ENCODE data around the gene LHFPL6.

LHFPL6 gene

GRCh38 chr13:39604756-39605155 lies 1.8 kb upstream of the LHFPL6 start:
- DNase-seq (ENCODE audit: low read depth) = no peak
- no peak overlapping the region for H3K4me3 ChIP-seq (ENCODE audit: low read length)
- TF ChIP-seq, protein P1, sequence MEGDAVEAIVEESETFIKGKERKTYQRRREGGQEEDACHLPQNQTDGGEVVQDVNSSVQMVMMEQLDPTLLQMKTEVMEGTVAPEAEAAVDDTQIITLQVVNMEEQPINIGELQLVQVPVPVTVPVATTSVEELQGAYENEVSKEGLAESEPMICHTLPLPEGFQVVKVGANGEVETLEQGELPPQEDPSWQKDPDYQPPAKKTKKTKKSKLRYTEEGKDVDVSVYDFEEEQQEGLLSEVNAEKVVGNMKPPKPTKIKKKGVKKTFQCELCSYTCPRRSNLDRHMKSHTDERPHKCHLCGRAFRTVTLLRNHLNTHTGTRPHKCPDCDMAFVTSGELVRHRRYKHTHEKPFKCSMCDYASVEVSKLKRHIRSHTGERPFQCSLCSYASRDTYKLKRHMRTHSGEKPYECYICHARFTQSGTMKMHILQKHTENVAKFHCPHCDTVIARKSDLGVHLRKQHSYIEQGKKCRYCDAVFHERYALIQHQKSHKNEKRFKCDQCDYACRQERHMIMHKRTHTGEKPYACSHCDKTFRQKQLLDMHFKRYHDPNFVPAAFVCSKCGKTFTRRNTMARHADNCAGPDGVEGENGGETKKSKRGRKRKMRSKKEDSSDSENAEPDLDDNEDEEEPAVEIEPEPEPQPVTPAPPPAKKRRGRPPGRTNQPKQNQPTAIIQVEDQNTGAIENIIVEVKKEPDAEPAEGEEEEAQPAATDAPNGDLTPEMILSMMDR (IDR thresholded peaks at IDR 0.05; ENCODE audit: insufficient read depth, low read depth, low read length, missing control alignments) = no peak

- peak overlapping the region; percentile 74 for H3K4me3 ChIP-seq (ENCODE audit: low read length)
- DNase-seq (ENCODE audit: low read depth) = peak; percentile 41
- TF ChIP-seq, protein P1 (IDR thresholded peaks at IDR 0.05; ENCODE audit: insufficient read depth, low read depth, low read length, missing control alignments) = no peak
Observed at GRCh38 chr13:39603424-39603947, 493 bp upstream of the LHFPL6 start.

DNA sequence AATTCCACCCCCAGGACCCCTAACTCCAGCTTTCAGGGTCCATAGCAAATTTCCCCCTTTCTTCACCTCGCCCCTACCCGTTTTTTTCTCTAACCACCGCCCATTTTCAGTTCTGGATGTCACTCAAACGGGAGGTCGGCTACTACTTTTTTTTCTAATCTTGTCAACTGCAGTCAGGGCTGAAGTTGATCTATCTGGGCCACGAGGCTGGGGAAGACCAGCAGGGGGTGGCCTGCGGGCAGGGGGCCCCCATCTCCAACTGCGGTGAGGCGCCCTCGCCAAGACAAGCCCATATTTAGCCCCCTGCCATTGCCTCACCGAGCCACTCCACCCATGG lies 748 bp downstream of the LHFPL6 start:
- no peak for DNase-seq (ENCODE audit: low read depth)
- TF ChIP-seq, protein P1 (IDR thresholded peaks at IDR 0.05; ENCODE audit: insufficient read depth, low read depth, low read length, missing control alignments) = no peak
- H3K4me3 ChIP-seq (ENCODE audit: low read length) = peak overlapping the region; percentile 74

DNA sequence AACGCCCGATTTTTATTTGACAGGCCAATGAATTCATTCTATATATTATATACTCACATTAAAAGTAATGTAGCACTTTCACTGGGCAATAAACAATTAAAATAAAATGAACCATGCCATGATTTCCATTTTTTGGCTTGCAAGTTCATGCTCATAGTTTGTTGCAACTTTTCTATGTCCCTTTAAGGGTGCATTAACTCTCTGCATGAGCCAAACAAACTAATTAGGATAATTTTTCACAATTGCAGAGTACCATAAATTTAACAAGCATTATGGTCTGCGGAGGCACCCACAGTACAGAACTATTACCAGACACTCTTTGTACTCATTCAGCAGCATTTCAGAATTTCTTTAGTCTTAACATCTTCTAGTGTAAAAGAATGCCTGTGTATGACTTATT lies 1.4 kb downstream of the LHFPL6 start:
- no peak overlapping the region for H3K4me3 ChIP-seq (ENCODE audit: low read length)
- DNase-seq (ENCODE audit: low read depth) = no peak
- TF ChIP-seq, protein P1 (IDR thresholded peaks at IDR 0.05; ENCODE audit: insufficient read depth, low read depth, low read length, missing control alignments) = no peak

GRCh38 chr13:39600766-39601165 lies 2.2 kb downstream of the LHFPL6 start:
- DNase-seq (ENCODE audit: low read depth) = no peak
- no peak overlapping the region for H3K4me3 ChIP-seq (ENCODE audit: low read length)
- TF ChIP-seq, protein P1 (IDR thresholded peaks at IDR 0.05; ENCODE audit: insufficient read depth, low read depth, low read length, missing control alignments) = no peak

- TF ChIP-seq, protein P1 (IDR thresholded peaks at IDR 0.05; ENCODE audit: insufficient read depth, low read depth, low read length, missing control alignments) = no peak
- no peak for DNase-seq (ENCODE audit: low read depth)
- H3K4me3 ChIP-seq (ENCODE audit: low read length) = no peak overlapping the region
Observed at GRCh38 chr13:39599842-39600241, 3.2 kb downstream of the LHFPL6 start.

- TF ChIP-seq, protein P1 (IDR thresholded peaks at IDR 0.05; ENCODE audit: insufficient read depth, low read depth, low read length, missing control alignments) = no peak
- no peak for DNase-seq (ENCODE audit: low read depth)
- H3K4me3 ChIP-seq (ENCODE audit: low read length) = no peak overlapping the region
Observed at GRCh38 chr13:39599012-39599411, 4.0 kb downstream of the LHFPL6 start.
